HG03064 (cell line): ENCODE measurements around the gene DAZAP2.
A peak's percentile ranks its signal among the peaks of the same experiment; 100 is the strongest.
"Not testable (repeated sequence)": the region's sequence is repeated elsewhere in the genome, so short reads cannot be mapped to it uniquely, and the experiment has no call there.

Experiments used
- ATAC-seq: cut with Tn5 transposase; IDR thresholded peaks from one replicate; pipeline ENCODE4 v1.9.1; 2021; ENCODE audit warnings: low read depth; ENCODE audit not compliant: unreplicated experiment

DAZAP2 gene

DNA sequence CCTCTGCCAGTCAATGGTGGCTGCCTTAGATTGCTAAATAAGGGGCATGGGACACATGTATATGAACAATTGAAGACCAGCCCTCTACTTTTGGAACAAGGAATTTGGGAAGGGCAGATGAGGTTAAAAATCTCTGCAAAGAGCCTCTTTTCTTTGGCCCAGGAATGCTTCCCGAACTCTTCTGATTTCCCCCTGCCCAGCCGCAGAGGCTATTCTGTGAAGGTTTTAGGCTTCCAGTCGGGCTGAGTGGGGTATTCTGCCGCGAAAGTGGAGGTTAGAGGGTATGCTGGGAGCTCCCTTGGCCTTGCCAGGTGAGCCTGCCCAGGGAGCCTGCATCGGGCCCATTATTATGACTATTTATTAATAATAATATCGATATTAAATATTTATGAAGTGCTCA, 22.0 kb upstream of the DAZAP2 start:
- no peak for ATAC-seq

DNA sequence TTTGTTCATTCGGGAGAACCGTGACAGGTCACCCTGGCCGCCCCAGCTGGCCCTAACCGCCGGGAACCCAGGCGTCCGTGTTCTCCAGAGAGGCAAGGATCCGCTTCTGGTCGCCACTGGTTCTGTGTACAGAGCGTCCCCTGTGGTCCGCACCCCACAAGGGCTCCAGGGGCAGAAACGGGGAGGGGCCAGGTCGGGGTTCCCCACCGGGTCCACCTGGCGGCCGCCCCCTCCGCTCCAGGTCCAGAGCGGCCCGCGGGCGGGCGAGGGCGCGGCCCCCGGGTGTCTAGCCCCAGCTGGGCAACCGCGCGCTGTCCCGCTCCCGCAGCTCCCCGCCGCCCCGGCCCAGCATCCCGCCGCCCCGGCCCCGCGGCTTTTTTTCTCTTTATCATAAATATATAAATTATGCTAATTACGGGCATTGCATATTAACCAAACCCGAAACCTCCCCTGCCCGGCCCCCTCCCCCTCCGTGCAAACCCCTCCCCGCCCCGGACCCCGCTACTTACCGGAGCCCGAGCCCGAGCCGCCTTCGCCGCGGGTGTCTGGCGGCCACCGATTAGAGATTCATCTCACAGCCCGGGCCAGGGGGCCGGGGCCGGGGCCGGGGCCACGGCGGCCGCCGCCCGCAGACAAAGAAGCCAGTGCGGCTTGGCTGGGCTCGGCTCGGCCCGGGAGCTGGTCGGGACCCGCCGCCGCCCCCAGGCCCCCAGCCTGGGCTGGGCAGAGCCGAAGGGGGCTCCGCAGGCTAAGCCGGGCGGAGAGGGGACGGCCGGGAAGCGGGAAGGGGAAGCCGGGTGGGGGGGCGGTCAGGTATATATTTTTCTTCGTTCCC, 21.3 kb upstream of the DAZAP2 start:
- peak; percentile 68 for ATAC-seq

DNA sequence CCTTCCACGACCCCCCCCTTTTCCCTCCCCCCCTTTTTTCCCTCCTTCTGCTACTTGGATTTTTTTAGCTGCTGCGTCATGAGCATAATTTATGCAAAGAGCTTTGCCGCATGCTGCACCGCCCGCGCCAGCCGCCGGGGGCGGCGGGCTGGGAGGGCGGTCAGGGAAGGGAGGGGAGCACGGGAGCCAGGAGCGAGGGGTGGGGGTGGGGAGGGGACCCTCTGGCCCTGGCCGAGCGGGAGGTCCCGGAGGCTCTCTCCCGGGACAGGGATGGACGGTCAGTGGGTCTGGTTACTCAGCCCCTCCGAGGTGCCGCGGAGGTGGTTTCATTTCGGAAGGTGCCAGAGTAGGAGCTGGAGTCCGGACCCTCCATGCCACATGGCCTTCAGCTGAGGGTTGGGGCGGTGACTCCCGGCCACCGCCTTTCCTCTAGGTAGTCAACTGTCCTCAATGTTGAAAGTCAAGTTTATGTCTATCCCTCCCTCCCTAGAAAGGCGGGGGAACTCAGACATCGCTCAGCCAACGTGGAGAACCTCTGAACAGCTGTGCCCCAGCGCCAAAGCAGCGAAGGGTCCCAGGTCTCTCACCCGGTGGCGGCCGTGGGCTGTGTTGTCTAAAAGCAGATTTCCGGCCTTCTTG, 20.5 kb upstream of the DAZAP2 start, which contains the start of gene POU6F1:
Gene POU6F1, minus strand, starts transcription at position 95 of the 639 bp plus-strand sequence. CDS start 11,226 bp downstream, outside the sequence.
- peak; percentile 62 for ATAC-seq

DNA sequence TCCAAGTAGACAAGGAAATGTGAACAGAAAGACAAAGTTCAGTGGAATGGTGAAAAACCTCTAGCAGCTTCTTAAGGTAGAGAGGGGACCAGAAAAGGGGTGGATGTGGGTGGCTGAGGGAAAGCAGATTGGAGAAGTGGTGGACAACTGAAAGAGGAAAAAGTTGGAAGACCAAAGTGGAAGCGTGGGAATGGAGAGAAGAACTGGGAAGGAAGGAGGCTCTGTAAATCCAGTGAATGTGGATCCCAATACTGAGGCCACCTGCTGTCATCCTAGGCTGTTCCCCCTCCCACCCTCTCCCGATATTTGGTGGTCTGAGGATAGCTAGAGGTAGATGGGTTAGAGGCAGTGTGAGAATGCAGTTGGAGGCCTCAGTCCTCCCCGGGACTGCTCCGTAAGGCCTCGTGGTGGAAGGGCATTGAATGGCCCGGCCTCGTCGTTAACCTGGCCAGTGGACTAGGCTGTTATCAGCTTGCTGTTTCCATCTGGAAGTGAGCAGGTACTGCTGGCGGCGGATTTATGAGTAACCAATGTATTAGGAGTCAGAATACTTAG, 19.9 kb upstream of the DAZAP2 start:
- ATAC-seq = no peak

DNA sequence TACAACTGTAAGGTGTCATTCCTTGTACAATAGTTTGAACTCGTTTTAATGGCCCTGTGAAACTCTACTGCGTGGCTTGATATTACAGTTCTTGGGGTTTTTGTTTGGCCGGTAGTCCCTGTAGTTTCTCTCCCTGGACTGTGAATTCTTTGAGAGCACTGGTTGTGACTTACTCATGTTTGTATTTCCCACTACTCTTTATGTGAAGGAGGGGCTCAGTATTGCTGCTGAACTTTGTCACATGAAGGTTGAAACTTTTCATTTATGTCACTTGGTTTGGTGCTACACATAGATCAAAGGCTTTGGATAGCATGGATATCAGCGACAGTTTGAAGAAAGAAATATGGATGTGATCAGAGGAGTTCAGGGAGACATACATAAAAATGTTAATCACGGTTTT, 19.3 kb upstream of the DAZAP2 start:
- ATAC-seq = no peak

DNA sequence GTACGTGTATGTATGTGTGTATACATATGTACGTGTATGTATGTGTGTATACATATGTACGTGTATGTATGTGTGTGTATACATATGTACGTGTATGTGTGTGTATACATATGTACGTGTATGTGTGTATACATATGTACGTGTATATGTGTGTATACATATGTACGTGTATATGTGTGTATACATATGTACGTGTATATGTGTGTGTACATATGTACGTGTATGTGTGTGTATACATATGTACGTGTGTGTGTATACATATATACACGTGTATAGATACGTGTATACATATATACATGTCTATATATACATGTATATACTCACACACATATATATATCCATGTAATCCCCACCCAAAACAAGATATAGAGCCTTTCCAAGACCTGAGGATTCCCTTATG, 18.8 kb upstream of the DAZAP2 start:
- ATAC-seq = not testable (repeated sequence)

DNA sequence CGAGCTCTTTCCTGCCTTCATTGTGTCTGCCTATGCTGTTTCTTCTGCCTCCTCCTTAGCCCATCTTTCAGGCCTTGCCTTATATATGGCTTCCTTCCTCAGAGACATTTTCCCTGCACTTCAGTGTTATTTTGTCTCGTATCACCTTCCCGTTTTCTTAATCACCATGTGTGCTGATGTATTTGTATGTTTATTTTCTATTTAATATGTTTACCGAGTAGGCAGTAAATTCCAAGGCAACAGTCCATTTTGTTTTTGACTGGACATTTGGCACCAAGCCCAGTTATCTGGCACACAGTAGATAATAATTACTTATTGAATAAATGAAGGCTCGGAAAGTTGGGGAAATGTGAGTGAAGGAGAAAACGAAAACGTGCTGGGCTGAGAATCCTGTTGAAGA, 16.2 kb upstream of the DAZAP2 start:
- no peak for ATAC-seq

DNA sequence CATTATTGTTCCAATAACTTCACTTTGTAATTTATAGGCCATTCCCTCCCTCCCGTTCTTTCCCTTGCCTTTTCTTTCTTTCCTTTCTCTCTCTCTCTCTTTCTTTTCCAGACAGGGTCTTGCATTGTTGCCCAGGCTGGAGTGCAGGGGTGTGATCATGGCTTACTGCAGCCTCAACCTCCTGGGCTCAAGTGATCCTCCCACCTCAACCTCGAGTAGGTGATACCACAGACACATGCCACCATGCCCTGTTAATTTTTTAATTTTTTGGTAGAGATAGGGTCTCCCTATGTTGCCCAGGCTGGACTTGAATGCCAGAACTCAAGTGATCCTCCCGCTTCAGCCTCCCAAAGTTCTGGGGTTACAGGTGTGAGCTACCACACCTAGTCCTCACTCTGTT, 14.0 kb upstream of the DAZAP2 start:
- no peak for ATAC-seq

DNA sequence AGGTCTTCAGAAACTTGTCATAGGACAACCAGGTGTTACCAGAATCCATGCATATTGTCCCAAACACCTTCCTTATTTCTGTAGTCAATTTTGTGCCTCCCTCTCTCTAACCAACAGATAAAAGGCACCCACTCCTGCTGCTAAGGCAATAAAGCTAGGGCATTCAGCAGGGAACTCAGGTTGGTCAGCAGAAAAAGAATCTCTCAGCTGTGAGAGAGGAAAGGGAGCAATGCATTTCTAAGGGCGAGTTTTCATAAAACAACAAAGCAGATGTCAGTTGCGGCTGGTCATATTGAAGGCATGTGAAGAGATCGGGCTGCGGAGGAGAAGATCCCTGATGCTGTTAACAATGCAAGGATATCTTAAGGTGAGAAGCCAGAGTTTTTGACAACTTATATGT, 13.4 kb upstream of the DAZAP2 start:
- no peak for ATAC-seq

DNA sequence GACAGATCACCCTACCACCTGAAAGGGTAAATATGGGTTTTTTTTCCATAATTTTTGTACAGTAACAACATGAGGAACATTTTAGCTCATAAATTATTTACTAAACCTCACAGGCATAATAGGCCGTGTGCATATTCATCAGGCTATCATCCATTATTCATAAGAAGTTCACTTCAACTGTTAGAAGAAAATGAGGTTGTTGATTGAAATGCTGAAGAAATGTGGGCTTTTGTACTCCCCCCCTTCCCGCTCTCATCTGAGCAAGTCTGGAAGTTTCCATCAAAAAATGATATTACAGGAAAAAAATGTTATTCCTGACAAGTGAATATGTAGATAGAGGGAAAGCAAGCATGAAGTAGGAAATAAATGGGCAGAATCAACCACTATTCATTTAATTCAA, 12.9 kb upstream of the DAZAP2 start:
- ATAC-seq = no peak

DNA sequence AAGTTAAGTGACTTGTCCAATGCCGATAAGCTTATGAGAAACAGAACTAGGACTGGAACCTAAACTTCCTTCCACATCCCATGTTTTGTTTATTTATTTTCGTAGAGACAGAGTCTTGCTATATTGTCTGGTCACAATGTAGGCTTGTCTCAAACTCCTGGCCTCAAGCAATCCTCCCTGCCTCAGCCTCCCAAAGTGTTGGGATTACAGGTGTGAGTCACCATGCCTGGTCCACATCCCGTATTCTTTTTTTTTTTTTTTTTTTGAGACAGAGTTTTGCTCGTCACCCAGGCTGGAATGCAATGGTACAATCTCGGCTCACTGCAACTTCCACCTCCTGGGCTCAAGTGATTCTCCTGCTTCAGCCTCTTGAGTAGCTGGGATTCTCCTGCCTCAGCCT, 11.5 kb upstream of the DAZAP2 start:
- ATAC-seq = not testable (repeated sequence)

DNA sequence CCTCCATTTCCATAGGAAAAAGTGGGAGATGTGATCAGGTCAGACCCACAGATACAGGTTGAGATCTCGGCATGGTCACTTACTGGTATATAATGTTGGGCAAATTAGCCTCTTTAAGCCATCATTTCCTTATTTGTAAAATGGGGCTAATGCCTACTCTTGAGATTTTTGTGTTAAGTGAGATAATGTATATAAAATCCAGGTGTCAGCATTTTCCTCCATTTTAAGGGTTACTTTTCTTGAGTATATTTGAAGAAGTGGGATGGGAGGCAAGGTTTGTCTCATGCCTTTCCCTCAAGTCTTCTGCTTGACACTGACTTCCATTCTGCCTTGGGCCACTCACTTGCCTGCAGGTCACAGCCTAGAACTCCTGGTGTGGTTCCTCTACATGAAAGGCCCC, 10.7 kb upstream of the DAZAP2 start:
- no peak for ATAC-seq

DNA sequence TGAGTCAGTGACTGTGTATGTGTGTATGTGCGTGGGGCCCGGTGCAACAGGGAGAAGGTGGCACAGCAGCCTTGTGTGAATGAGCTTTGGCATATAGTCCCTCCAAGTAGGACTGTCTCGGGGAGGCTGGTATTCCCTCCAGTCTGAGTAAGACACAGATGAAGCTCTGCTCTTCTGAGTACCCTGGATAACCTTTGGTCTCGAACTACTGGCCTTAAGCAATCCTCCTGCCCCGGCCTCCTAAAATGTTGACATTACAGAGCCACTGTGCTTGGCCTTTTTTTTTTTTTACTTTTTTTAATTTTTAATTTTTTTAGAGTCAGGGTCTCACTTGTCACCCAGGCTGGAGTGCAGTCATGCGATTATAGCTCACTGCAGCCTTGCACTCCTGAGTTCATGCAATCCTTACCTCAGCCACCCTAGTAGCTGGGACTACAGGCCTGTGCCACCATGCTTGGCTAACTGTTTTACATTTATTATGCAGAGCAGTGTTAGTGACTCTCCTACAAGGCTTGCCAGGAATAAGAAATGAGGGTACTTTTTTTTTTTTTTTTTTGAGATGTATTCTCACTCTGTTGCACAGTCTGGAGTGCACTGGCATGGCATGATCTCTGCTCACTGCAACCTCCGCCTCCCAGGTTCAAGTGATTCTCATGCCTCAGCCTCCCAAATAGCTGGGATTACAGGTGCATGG, 9.4 kb upstream of the DAZAP2 start:
- no peak for ATAC-seq

DNA sequence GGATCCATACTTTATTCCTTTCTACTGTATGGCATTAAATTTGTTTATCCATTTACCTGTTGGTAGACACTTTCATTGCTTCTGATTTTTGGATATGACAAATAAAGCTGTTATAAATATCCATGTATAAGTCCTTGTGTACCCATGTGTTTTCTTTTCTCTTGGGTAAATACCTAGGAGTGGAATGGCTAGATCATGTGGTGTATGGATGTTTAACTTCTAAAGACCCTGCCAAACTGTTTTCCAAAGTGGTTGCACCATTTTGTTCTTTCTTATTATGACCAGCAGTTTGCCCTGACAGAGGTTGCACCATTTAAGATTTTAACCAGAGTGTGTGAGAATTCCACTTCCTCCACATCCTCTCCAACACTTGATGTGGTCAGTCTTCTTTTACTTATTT, 6.0 kb upstream of the DAZAP2 start:
- ATAC-seq = no peak

DNA sequence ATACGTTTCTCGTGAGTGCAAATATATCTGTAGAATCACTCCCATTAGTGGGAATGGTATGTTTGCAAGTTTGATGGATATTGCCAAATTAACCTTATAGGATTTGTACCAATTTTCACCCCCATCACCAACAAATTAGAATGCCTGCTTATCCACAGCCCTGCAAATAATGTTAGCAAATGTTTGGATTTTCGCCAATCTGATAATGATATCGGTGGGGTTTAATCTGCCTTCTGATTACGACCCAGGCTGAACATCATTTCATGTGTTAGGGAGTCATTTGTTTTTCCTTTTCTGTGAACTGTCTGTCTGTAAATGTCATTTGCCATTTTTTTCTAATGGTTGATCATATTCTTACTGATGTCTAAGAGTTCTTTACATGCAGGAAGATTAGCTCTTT, 4.1 kb upstream of the DAZAP2 start:
- ATAC-seq = no peak

DNA sequence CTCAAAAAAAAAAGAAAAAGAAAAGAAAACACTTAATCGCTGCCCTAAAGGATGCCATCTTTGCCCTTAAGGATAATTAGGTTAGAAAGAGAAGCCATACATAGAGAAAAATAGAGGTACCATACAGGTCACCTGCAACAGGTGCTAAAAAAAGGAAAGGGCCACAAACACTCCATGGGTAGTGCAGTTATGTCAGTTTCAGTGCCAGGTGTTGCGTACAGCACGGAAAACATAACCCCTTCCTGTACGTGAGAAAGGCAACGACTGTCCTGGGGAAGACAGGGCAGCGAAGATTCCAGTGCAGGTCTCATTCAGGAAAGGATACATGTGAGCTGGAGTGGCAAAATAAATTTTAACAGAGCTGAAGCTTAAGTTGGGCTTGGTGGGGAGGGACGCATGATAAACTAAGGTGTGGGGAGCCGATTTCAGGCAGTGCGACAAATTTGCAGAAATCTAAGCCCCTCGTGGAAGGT, 553 bp upstream of the DAZAP2 start:
- no peak for ATAC-seq

DNA sequence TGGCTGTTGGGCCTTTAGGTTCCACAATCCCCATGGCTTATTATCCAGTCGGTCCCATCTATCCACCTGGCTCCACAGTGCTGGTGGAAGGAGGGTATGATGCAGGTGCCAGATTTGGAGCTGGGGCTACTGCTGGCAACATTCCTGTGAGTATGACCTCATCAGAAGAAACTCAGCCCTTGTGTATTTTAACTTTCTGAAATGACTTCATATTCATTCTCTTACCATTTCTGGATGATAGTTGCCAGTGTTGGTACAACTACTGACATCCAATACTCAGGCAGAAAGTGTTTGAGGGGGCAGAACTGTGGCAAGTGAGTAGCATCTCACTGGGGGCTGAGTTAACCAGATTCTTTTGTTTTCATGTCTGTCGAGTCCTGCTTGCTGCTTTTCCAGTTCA, 2.3 kb downstream of the DAZAP2 start:
- no peak for ATAC-seq

DNA sequence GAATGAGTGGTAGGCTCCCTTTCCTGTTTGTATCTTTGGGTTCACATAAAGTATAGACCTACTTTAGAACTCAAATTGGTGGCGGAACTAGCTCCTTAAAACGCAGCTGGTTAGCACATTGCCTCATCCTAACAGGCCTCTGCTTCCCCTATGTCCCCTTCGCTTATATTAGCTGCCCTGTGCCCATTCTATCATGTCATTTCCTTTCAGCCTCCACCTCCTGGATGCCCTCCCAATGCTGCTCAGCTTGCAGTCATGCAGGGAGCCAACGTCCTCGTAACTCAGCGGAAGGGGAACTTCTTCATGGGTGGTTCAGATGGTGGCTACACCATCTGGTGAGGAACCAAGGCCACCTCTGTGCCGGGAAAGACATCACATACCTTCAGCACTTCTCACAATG, 3.5 kb downstream of the DAZAP2 start:
- ATAC-seq = no peak

DNA sequence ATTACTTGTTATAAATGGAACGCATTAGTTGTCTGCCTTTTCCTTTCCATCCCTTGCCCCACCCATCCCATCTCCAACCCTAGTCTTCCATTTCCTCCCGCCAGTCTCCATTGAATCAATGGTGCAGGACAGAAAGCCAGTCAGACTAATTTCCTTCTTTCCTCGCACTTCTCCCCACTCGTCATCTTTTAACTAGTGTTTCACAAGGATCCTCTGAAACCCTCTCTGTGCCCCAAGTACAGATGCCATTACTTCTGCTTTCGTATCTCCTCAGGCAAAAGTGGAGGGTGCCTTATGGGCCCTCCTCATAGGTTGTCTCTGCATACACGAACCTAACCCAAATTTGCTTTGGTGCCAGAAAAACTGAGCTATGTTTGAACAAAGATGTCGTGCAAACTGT, 4.2 kb downstream of the DAZAP2 start:
- ATAC-seq = no peak

DNA sequence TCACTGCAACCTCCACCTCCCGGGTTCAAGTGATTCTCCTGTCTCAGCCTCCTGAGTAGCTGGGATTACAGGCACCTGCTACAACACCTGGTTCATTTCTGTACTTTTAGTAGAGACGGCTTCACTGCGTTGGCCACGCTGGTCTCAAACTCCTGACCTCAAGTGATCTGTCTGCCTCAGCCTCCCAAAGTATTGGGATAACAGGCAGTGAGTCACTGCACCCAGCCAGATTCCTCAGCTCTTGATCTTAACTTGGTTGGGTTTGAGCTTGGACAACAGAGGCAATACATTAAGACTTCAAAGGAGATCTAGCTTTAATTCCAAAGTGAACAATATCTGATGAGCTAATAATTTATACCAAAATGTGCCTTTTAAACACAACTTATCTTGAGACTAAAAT, 5.6 kb downstream of the DAZAP2 start:
- ATAC-seq = no peak
